Stimulated activated CD4-positive, alpha-beta T cell treated with anti-CD3 and anti-CD28 coated beads, Interleukin-1b, Interleukin-23, amount 100 ng/mL, for 48 hours (primary cell): ENCODE measurements around the gene KDM3B.
"Not testable (repeated sequence)": the region's sequence is repeated elsewhere in the genome, so short reads cannot be mapped to it uniquely, and the experiment has no call there.

Experiments
- DNase-seq: peaks from one replicate; pipeline ENCODE4 v3.0.0-alpha.2; 2020

The KDM3B gene

DNA sequence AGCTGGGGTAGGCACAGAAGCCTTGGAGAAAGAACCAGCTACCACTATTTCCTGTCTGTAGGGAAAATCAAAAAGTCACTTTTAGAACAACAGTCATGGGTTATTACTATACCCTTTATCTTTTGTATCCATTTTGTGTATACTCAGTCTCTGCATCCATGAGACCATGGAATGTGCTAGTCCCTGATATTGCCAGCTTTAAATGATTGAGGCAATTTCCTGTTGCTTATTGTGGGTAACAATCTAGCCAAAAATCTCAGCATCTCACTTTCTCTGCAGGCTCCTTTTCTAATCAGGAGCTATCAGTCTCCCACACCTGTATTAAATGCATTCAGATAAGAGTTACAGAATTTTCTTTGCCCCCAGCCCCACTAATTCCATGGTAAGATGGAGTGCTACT, 968 bp upstream of the KDM3B start:
- no peak for DNase-seq

GRCh38 chr5:138352722-138353559, 456 bp downstream of the KDM3B start:
- DNase-seq: peak; percentile 57

DNA sequence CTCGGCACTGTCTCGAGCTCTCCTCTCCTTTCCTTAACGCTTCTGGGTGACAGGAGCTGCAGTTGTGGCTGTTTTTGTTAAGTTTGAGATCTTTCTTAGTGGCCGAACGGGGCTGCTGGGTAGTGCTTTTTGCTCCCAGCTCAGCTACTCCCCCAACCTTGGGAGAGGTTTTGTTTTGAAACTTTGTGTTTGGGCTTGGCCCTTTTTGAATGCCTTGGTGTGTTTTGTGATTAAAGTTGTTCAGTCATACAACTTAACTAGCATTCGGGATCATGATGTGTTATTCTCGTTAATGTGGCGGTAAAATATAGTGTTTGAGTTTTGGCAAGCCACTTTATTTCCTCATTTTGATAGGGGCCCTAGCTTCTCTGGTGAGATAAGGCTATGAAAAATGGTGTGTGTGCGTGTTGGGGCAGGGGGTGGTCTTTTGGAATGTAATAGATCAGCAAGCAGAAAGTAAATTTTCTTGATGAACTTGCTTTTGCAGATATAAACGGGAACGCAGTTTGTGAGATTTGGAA, 1.1 kb downstream of the KDM3B start:
- DNase-seq: peak; percentile 30

DNA sequence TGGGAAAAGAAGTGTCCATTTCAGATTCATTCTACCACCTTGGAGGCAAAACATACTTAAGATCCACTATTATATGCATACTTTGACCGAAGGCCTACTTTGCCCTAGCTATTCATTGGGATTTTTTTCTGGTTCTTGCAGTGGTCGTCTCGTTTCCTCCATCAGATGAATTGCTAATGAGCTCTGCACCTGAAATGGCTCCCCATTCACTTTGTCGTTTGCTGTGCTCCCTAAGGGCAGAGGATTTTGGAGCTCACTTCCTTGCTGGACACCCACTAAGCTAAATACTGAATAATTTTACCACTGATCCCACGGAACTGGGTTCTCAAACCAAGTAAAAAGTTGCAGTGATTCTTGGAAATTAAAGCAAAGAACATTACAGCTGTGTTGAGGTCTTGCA, 1.9 kb downstream of the KDM3B start:
- no peak for DNase-seq

- peak; percentile 73 for DNase-seq
Measured at GRCh38 chr5:138354926-138355378, 2.5 kb downstream of the KDM3B start.

GRCh38 chr5:138359621-138360020, 7.1 kb downstream of the KDM3B start:
- no peak for DNase-seq

DNA sequence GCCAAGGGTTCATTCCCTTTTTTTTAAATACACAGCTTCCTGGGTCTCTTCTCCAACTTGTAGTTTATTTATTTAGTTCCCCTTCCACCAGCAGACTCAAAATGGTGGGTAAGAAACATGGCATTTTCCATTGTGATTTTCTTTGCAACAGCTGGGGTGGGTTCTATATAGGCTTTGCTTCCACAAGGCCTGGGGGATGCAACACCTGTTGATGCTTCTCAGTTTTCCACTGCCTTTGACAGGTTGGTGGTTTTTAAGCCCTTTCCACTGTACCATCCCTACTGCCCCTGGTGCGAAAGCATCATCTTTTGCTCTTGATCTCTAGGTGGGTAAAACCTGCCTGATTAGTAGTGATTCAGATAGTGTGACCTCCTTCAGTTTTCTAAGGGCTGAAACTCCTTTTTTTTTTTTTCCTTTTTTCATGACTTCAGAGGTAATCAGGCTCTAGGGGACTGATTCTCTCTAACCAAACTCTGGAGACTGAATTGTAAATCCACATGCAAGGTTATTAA, 8.5 kb downstream of the KDM3B start:
- no peak for DNase-seq

- no peak for DNase-seq
Measured at GRCh38 chr5:138364576-138364975, 12.1 kb downstream of the KDM3B start.

DNA sequence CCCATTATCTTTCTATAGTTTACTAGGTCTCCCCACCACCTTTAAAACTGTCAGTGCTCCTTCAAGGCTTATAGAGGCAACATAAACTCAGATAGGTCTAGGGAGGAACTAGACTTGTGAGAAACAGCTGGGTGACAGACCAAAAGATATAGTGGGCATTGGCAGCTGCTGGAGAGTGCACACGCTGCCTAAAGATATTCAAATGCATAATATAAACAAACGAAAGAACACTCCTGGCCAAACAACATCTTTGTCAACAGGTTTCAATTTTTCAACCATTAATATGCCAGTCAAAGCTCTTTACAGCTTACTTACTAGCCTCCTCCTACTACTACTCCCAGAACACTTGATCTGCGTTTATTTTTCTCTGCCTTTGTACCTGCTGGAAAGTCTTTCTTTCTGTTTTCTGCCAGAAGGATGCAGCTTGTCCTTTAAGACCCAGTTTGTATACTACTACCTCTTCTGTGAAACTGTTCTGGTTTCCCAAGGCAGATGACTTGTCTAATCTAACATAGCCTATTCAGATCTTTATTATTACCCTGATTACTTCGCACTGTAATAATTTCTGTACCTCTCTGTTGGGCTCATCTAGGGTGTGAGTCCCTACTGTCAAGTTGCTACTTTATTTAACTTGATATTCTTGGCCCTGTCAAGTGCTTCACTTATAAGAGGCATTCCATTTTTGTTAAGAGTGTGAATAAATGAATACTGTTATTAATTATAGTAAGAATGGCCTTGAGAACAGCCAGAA, 14.3 kb downstream of the KDM3B start:
- DNase-seq: no peak

GRCh38 chr5:138369261-138369660, 16.8 kb downstream of the KDM3B start:
- no peak for DNase-seq

DNA sequence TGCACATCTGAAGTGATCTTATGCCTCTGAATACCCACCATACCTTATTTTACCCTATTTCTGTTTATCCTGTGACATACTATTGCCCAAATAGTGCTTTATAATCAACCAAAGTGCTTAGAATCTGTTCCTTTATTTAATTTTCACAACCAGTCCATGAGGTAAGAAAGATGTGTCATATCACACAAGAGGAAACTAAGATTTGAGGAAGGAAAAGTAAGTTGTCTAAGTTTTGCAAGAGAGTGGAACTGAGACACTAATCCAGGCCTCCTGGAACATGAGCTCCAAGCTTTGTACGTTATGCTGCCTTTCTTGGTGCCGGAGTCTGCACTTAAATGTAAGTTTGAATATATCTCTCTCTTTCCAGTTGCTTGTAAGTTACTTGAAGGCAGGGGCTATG, 17.2 kb downstream of the KDM3B start:
- no peak for DNase-seq

GRCh38 chr5:138370537-138370936, 18.1 kb downstream of the KDM3B start:
- no peak for DNase-seq

GRCh38 chr5:138371454-138371853, 19.0 kb downstream of the KDM3B start:
- DNase-seq: no peak

- no peak for DNase-seq
Measured at GRCh38 chr5:138372225-138372624, 19.7 kb downstream of the KDM3B start.

- no peak for DNase-seq
Measured at GRCh38 chr5:138372653-138373052, 20.2 kb downstream of the KDM3B start.

- DNase-seq: no peak
Measured at GRCh38 chr5:138382347-138382746, 29.9 kb downstream of the KDM3B start.

- no peak for DNase-seq
Measured at GRCh38 chr5:138385660-138386059, 33.2 kb downstream of the KDM3B start.

GRCh38 chr5:138386290-138386689, 33.8 kb downstream of the KDM3B start:
- no peak for DNase-seq

DNA sequence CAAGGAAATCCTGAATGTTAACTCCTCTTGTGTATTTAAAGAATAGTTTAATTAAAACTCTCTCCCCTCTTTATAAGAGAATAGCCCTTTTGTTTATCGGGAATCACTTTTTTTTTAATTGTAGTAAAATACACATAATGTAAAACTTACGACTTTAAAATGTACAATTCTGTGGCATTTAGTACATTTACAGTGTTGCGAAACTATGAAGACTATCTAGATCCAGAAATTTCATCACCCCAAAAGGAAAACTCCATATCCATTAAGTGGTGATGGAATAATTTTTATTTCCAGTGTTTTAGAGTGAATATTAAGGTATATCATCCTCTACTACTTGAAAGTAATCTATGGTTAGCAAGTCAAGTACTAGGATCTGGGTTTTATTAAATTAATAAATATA, 36.8 kb downstream of the KDM3B start:
- no peak for DNase-seq

DNA sequence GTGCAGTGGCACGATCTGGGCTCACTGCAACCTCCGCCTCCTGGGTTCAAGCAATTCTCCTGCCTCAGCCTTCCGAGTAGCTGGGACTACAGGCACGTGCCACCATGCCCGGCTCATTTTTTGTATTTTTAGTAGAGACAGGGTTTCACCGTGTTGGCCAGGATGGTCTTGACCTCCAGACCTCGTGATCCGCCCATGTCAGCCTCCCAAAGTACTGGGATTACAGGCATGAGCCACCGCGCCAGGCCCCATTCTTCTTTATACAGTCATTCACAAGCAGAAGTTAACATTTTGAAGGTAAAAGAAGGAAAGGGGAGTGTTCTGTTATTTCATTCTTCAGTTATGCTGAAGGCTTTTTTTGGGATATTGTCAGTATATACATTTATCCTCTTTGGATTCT, 37.4 kb downstream of the KDM3B start:
- not testable (repeated sequence) for DNase-seq

DNA sequence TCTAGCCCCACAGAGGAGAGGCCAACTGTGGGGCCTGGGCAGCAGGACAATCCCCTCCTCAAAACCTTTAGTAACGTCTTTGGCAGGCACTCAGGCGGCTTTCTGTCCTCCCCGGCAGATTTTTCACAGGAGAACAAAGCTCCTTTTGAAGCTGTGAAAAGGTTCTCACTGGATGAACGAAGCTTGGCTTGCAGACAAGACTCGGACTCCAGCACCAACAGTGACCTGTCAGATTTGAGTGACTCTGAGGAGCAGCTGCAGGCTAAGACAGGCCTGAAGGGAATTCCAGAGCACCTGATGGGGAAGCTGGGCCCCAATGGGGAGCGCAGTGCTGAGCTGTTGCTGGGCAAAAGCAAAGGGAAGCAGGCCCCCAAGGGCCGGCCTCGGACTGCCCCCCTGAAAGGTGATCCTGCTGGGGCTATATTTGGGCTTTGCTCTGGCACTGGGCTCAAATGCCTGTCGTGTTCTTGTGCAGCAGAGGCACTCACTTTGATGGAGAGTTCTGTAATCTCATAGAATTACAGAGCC, 39.4 kb downstream of the KDM3B start:
- no peak for DNase-seq

DNA sequence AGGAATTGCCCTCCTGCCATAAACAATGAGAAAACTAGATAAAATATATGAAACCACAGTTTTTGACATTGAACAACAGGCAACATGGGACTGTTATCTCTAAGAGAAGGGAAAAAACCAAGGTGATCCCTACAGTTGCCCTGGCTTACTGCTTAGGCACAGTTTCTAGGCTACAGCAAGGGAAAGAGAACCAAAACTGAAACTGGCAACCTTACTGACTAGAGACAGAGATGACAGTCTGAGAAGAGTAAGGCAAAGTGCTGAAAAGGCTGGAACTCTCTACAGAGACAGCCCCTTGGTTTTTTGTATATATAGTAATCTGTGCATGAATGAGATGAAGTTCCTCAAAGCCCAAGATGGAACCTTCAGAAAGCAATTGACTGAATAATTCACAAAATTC, 50.2 kb downstream of the KDM3B start:
- no peak for DNase-seq

- DNase-seq: peak; percentile 21
Measured at GRCh38 chr5:138408023-138408422, 55.5 kb downstream of the KDM3B start.
